Measurements from ENCODE around the gene STXBP1.

STXBP1 gene

DNA sequence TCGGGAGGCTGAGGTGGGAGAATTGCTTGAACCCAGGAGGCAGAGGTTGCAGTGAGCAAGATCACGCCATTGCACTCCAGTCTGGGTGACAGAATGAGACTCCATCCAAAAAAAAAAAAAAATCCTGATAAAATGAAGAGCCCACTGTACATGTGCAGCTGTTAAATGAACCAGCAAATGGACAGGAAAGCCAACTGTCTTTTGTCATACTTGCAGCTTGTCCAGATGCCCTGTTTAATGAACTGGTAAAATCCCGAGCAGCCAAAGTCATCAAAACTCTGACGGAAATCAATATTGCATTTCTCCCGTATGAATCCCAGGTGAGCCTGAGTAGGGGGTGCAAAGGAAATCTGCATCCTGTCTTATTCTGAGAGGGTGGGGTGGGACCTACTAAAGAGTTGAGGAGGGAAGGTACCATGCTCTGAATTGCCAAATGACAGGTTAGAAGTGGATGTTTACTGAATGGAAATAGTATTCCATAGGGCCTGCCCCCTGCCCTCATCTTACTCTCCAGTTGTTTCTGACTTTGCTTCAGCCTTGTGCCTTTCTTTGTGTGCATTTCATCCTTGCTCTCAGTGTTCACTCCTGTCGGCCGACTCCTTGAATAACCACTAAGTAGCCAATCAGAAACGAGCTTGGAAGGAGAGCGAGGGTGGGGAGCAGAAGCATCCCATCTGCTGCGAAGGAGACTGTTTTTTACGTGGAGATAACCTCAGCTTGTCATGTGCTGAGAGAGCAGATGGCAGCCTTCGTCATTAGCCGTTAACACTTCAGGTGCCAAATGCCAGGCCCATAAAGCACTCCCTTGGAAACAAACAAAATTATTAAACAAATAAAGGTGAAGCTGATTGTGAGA is 49.0 kb downstream of the STXBP1 start:
- DNase-seq, result no peak

DNA sequence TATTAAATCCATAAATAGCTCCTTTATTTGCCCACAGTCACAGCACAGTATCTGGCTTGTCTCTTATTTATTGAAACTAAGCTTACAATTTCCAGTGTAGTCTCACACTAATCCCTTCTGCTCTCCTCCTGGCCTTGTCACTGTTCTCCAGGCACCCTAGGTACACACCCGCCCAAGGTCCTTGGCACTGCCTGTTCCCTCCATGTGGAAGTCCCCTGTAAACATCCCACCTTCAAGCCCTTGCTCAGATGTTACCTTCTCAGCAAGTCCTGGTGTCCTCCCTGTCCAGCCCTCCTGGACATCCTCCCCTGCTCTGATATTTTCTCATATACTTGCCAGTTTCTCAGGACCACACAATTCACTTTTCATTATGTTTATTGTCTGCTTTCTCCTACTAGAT is 50.5 kb downstream of the STXBP1 start:
- no peak for DNase-seq

DNA sequence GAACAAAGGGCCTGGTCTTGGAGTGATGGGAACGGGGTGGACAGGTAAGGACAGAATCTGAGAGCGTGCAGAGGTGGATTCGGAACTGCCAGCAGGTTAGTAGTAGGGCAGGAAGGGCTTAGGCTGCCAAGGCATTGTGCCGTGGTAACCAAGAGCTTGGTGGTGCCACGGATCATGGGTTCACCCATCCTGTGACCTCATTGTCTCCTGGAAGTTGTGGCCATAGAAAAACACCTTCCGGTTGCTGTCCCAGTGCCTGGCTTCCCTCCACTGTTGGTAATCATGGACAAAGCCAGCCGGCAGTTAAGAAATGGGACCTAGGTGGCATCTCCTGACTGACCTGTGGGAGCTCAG is 52.2 kb downstream of the STXBP1 start:
- DNase-seq, result no peak

DNA sequence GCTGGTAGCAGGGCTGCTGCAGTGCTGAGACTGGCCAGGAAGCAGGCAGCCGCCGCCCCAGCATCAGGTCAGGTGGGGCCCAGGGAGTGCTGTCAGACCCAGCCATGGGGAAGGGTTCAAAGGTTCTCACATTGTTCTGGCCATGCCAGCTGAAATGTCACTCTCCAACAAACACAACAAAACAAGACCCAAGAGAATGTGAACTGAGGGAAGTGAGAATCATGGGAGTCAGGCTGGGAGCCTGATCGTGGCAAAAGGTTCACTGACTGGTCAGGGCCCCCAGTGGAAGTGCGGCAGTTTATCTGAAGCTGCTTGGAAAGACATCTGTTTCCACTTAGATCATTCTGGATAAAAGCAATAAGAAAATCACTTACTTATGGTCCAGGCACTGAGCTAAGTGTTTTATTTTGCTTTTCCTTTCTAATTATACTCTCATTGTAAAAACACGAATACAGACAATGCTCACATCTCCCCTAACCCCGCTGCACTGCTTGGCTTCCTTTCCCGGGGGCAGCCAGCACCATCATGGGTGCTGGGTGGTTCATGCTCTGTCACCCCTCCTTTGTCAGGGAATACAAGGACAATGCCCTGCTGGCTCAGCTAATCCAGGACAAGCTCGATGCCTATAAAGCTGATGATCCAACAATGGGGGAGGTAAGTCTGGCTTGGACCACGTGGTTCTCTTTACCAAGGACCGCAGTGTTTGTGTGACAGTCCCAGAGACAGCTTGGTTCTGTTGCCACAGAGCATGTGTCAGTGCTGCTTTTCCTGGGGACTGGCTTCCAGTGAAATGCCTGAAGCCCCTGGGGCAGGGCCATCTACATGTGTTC is 52.8 kb downstream of the STXBP1 start:
- no peak for DNase-seq

DNA sequence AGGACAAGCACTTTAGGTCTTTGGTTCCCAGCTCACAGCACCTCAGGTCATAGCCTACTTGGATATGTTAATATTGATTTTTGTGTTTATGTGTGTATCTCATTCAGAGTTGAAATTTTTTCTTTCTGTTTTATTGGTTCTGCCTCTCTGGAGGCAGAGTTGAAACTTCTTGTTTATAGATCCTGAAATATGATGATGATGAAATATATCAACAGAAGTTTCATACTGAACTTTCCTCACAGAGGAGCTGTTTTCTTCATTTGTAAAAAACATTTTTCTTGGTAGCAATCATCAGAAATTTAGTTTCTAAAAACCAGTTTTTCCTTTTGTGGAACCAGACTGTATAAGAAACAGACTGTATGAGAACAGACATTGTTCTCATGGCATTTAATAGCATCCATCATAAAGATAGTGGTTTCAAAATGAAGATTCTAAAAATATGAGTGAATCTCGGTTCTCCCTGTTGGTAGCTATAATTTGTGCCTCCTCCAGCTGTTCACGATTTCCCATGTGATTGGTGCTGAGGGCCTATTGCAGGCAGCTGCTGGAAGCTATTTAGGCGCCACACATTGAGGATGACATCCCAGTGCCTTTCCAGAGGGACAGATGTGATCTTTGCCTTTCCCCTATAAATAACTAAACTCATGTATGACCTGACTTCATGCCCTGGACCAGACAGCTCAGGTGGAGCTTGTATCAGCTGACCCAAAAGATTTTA is 55.2 kb downstream of the STXBP1 start:
- DNase-seq, result no peak

DNA sequence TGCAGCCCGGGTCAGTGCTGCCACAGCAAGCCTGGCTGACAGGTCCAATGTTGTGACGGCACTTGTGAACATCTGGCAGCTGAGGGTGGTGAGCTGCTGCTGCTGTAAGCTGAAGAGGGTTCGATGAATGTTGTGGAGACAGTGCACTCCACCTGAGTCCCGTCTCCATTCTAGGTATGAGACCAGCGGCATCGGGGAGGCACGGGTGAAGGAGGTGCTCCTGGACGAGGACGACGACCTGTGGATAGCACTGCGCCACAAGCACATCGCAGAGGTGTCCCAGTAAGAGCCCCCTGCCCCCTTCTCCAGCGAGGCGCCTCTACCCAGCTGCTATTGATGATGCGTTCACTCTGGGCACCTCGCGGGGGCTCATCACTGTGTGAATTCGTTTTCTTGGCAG is 55.8 kb downstream of the STXBP1 start:
- no peak for DNase-seq

DNA sequence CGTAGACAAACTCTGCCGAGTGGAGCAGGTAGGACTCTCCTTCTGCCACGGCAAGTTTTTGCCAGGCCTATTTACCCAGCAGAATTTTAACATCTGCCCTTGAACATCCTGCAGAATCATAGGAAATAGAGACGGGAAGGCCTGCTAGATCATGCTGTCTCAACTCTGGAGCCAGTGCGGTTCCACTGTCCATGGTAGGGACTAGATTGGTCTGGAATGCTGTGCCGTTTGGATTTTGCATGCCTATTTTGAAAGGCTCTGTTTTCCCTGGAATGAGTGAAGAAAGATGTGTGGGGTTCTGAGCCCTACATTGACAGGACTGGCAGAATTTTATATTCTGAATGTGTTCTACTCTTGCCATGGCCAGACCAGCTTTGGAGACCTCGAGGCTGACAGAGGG is 61.2 kb downstream of the STXBP1 start:
- no peak for DNase-seq

DNA sequence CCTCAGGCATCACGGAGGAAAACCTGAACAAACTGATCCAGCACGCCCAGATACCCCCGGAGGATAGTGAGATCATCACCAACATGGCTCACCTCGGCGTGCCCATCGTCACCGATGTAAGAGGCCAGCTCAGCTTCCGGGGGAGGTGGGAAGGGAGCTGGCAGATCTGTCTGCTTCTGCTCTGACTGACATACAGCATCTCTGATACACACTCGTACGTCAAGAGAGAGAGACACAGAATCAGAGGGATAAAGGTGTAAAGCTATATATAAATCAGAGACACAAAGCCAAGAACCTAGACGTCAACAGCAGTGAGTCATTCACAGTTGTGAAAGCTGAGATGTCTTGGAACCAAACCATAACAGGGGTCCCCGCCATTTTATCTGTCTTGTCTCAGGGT is 64.6 kb downstream of the STXBP1 start:
- DNase-seq, result no peak

DNA sequence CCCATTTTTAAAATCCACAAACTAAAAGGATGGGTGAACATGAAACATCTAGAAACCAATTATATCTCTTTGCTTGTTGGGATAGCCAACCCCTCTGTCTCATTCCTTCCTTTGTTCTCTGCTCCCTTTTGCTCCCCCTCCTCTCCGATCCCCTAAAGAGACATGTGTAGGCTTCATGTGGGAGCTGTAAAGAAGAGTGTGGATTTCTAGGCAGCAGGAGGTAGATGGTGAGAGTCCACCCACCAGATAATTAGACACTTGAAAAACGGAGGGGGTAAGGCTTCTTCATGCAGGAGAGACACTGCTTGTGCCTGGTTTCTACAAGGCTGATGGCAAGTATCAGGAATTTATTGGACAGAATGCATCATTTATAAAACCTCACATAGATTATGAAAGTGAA is 67.4 kb downstream of the STXBP1 start:
- DNase-seq, result no peak

DNA sequence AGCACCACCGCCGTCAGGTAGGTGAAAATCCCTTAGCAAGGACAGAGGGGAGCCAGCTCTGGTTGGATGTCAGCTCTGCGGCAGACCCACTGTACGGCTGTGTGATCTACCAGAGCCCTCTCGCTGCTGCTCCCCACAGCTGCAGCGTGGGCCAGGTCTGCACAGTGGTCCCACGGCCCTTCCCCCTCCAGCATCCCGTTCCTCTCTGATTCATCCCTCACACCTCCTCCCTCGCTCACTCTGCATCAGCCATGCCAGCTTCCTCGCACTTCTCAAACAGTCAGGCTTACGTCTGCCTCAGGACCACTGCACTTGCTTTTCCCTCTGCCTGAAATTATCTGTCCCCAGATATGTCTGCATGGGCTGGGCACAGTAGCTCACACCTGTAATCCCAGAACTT is 68.1 kb downstream of the STXBP1 start:
- no peak for DNase-seq

DNA sequence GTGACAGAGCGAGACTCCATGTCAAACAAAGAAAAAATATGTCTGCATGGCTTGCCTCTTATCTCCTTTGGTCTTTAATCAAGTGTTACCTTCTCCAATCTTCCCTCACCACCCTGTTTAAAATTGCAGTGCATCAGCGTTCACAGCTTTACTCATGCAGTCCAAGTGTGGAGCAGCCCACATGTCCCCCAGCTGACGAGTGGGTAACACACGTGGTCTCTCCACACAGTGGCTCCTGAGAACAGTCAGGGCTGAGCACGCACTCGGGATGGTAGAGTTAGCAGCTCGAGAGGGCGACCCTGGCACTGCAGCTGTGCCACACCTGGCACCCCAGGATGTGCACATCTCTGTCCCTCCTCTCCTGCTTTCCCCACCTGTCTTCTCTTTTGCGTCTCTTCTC is 68.8 kb downstream of the STXBP1 start:
- no peak for DNase-seq

DNA sequence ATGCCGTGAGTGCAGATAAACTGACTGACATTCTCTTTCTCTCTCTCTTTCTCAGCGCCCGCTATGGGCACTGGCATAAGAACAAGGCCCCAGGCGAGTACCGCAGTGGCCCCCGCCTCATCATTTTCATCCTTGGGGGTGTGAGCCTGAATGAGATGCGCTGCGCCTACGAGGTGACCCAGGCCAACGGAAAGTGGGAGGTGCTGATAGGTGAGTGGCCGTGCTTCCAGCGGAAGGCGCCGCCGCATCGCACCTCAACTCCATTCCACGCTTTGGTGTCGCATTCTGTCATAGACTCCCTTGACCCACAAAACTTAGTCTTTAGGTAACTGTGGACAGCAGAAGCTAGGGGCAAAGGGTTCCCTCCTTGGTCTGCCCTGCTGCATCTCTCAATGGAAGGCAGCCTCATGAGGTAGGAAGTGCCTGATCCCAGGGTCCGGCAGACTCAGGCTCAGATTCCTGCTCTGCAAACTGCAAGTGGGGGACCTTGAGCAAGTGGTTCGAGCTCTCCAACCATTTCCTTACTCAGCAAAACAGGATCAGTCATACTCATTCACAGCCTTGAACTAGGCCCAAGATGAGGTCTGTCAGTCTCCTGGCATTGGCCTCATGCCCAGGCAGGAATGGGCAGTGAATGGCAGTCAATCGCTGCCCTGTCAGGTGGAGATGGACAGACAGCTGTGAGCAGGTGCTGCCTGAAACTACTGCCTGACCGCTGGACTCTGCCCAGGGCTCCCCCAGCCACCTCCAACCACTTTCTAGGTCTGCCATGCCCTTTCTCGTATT is 70.5 kb downstream of the STXBP1 start:
- DNase-seq, result no peak

DNA sequence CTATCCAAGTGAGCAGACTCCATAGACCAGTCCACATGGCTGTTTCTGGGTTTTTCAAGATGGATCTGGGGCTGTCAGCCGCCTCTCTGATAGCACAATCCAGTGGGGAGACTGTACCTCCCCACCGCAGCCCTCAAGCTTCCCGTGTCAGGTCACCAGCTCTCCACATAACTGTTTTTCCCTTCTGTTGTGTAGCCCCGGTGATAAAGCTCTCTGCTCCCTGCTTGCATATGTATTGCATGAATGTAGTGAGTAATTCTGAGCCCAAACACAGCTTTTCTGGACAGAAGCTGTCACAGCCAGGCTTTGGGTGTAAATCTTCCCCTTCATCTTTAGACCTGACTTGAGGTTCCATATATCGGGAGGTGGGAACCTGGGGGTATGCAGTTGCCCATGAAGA is 71.6 kb downstream of the STXBP1 start:
- DNase-seq, result no peak

DNA sequence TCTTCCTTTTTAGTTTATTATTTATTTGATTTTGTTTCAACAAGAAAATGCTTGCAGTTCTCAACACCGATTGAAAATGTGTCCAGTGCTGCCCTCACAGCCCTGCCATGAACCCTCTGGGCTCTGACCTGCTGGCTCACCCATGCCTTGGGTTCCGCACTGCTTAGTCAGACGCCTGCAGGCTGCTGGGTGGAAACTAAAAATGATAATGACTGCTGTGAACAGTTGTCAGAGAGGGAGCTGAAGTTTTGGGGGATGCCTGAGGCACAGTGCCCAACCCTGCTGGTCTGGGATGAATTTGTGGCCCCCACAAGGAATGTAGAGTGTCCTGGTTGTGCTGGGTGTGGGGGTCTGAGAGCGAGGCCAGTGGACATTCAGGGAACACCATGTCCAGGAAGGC is 72.5 kb downstream of the STXBP1 start:
- DNase-seq, result no peak

DNA sequence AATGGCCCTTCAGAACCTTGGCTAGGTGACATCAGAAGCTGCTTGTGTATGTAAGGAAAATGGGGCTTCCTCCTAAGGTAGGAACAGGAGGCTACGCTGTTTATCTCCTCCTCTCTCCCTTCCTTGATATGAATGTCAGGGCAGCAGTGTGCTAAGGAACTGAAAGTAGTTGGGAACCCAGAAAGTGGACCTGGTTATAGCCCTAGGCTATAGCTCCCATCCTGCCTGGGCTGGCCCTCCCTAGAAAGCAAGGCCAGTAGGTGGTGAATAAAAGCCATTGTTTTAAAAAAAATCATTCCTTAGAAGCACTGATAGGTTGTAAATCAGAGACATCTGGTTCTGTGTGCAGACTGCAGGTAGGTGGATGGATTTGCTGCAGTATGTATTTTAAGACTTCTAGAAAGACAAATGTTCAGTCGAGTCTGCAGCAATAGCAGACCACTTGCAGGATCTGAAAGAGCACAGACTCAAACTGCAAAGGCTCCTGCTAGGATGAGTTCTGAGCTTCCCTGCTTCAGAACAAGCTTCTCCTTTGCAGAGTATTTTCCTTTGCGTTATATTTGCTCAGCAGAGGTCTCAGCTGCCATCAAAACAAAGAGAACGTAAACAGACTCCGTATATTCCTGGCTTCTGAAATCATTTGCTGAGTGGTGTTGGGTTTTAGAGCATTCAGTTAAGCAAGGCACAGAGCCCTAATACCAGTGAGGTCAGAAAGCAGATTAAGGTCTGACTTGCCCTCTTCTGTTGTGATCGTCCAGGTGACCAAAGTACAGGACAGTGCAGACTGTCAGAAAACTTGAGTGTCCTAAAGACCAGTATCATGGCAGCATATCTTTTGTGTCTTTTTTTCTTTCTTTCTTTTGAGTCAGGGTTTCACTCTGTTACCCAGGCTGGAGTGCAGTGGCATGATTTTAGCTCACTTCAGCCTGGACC is 74.7 kb downstream of the STXBP1 start:
- DNase-seq, result no peak

DNA sequence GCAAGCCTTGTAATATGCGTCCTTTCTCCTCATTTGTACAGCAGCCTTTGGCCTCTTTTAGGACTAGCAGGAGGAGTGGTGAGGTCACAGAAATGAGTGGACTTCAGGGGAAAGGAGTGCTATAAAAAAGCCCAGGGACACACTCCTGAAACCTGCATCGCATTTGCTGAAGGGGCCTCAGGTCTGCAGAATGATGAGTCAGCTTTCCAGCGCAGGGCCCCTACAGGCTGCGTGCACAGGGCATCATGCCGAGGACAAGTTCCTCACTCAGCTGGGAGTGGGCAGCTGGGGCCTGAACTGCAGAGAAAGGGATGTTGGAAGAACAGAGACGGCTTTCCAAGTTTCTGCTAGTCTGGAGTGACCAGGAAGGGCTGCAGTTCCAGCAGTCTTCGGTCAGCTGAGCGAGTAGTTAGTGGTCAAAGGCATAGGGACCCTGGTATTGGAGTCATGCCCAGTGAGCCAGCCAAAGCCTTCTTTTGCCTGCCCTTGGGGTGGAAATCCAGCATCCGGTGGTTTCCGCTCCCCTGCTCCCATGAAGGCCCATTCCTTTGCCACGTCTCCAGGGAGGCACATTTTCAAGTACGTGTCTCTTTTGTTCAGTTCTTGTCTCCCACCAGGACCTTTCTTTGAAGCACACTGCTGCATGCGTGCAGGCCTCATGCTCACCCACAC is 77.4 kb downstream of the STXBP1 start:
- no peak for DNase-seq

DNA sequence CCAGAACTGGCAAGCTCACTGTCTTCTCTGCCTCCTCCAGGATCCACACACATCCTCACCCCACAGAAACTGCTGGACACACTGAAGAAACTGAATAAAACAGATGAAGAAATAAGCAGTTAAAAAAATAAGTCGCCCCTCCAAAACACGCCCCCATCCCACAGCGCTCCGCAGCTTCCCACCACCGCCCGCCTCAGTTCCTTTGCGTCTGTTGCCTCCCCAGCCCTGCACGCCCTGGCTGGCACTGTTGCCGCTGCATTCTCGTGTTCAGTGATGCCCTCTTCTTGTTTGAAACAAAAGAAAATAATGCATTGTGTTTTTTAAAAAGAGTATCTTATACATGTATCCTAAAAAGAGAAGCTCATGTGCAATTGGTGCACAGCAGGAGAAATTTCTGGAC is 78.7 kb downstream of the STXBP1 start:
- no peak for DNase-seq

DNA sequence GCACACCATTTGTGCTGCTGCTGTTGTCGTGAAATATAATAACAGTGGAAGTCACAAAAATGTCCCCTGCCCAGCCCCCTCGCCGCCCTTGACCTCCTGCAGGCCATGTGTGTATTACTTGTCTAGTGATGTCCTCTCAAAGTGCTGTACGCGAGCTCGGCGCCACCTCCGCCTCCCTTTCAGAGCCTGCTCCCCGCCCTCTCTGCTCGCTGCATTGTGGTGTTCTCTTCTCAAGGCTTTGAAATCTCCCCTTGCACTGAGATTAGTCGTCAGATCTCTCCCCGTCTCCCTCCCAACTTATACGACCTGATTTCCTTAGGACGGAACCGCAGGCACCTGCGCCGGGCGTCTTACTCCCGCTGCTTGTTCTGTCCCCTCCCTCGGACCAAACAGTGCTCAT is 80.0 kb downstream of the STXBP1 start:
- DNase-seq, result no peak

DNA sequence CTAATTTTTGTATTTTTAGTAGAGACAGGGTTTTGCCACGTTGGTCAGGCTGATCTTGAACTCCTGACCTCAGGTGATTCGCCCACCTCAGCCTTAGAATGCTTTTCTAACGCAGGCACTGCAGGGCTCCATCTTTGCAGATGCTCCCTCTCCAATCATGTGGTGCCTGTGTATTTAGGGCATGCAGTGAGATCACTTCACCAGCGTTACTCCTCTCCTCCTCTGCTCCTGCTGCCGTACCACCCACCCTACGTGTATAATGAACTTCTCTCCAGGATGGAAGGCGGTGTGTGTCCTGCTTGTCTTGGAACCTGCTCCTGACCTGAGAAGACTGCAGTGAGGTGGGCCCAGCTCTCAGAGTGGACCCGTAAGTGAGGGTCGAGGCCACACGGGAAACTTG is 81.1 kb downstream of the STXBP1 start:
- no peak for DNase-seq

DNA sequence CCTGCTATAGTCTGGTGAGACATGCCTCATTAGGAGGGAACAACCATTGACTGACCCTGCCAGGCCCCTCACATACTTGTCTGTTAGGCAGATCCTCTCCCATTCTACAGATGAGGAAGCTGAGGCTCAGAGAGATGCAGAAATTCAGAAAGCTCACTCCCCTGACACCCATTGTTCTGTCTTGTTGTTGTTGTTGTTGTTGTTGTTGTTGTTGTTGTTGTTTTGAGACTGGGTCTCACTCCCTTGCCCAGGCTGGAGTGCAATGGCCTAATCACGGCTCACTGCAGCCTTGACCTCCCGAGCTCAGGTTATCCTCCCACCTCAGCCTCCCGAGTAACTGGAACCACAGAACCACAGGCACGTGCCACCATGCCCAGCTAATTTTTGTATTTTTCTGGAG is 81.6 kb downstream of the STXBP1 start:
- DNase-seq, result no peak

Measured in hematopoietic multipotent progenitor cell treated with erythropoietin and hydrocortisone succinate and interleukin-3 and kit ligand, for 6 days (in vitro differentiated cells).